GM19099 (cell line): ENCODE data around the gene CIB4.

Experiments used
- POLR2A ChIP-seq: IDR thresholded peaks from 3 replicates; pipeline ENCODE4 v1.6.1; 2011; ENCODE audit warnings: low read depth; ENCODE audit not compliant: insufficient read length; ENCODE audit errors: extremely low read depth

The CIB4 gene

GRCh38 chr2:26580751-26581150 lies 60.4 kb downstream of the CIB4 start:
- no peak for TF ChIP-seq POLR2A

- no peak for TF ChIP-seq POLR2A
Measured at GRCh38 chr2:26580151-26580550, 61.0 kb downstream of the CIB4 start.

- TF ChIP-seq POLR2A = no peak
Measured at GRCh38 chr2:26579723-26580040, 61.5 kb downstream of the CIB4 start.

GRCh38 chr2:26579025-26579722 lies 62.0 kb downstream of the CIB4 start:
- TF ChIP-seq POLR2A = no peak

- no peak for TF ChIP-seq POLR2A
Measured at GRCh38 chr2:26578581-26578980, 62.6 kb downstream of the CIB4 start.

GRCh38 chr2:26578113-26578458 lies 63.1 kb downstream of the CIB4 start:
- TF ChIP-seq POLR2A = no peak

GRCh38 chr2:26577442-26578112 lies 63.6 kb downstream of the CIB4 start:
- no peak for TF ChIP-seq POLR2A

GRCh38 chr2:26576565-26577441 lies 64.4 kb downstream of the CIB4 start:
- TF ChIP-seq POLR2A = no peak

GRCh38 chr2:26575836-26576564 lies 65.2 kb downstream of the CIB4 start:
- no peak for TF ChIP-seq POLR2A

- TF ChIP-seq POLR2A = no peak
Measured at GRCh38 chr2:26574900-26575560, 66.1 kb downstream of the CIB4 start.

- TF ChIP-seq POLR2A = no peak
Measured at GRCh38 chr2:26574066-26574899, 66.9 kb downstream of the CIB4 start.

- no peak for TF ChIP-seq POLR2A
Measured at GRCh38 chr2:26573241-26573925, 67.8 kb downstream of the CIB4 start.

- TF ChIP-seq POLR2A = no peak
Measured at GRCh38 chr2:26572591-26572990, 68.6 kb downstream of the CIB4 start.
